Measurements from ENCODE around the gene CITED4.

The CITED4 gene

DNA sequence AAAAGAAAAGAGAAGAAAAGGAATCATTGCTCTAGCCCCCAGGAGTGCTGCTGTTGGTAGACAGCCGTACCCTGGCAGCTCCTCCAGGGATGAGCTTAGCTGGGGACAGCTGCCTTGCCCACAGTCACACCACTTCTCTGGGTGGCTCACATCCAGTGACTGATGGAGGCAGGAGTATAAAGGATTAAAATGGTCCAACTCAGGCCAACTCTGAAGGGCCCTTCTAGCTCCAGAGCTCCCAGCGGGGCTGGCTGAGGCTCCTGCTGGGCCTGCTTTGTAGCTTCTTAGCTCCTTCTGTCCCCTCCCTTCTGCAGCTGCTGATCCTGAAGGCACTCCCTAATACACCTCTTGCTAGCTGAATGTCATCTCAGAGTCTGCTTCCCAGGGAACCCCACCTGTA lies 4.4 kb downstream of the CITED4 start:
- H3K4me3 ChIP-seq (ENCODE audit: low read length) = no peak overlapping the region
- no peak for DNase-seq (ENCODE audit: low read depth, low spot score)

DNA sequence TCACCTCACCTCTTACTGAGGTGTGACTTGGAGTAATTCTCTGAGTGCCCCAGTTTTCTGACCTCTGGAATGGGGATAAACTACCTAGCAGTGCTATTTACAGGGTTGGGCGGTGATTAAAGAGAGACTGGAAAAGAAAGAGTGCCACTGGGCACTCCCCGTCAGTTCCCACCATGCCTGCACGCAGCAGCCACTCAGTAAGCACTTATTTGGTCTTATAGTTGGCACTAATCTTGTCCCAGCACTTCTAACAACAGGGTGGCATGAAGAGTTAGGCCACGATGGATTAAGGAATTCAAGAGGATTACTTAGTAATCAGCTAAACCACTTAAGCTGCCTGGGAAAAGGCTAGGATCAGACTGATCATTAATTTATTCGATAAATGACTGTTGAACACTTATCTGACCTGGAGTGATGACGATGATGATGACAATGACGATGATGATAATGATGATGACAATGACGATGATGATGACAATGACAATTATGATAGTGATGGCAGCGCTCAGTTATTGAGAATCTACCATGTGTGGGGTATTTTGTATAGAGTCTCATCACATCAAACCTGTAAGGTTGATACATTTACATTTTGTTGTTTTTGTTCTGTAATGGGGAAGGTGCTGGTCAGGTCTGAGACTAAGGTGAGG lies 5.4 kb downstream of the CITED4 start:
- H3K4me3 ChIP-seq (ENCODE audit: low read length) = no peak overlapping the region
- no peak for DNase-seq (ENCODE audit: low read depth, low spot score)

DNA sequence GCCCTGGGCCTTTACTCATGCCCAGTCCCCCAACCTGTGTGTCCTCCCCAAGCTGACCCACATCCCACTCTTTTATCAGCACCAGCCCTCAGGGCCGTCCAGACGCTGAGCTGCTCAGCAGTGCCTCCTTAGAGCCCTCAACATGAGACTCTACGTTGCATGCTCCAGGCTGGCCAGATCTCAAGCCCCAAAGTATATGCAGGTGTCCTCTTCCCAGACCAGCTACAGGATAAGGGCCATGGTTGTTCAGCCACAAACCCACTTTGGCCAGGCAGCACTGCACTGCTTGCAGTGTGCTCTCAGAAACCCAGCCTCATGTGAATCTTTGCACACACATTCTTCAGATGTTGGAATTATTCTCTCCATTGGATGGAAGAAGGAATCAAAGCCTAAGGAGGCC lies 6.0 kb downstream of the CITED4 start:
- H3K4me3 ChIP-seq (ENCODE audit: low read length) = no peak overlapping the region
- no peak for DNase-seq (ENCODE audit: low read depth, low spot score)

DNA sequence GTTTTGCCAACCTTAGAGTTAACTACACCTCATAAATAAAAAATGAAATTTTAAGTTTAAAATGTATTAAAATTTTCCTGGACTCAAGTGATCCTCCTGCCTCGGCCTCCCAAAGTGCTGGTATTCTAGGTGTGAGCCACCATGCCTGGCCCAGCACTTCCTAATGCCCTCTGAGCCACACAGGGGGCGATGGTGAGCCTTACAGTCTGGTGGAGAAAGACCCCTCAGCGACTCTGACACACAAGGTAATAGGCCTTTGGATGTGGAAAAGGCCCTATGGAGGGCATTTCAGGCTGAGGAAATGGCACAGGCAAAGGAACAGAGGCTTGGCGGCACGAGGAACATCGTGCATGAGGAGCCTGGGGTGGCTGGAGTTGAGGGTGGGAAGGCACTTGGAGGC lies 6.7 kb downstream of the CITED4 start:
- DNase-seq (ENCODE audit: low read depth, low spot score) = no peak
- no peak overlapping the region for H3K4me3 ChIP-seq (ENCODE audit: low read length)

DNA sequence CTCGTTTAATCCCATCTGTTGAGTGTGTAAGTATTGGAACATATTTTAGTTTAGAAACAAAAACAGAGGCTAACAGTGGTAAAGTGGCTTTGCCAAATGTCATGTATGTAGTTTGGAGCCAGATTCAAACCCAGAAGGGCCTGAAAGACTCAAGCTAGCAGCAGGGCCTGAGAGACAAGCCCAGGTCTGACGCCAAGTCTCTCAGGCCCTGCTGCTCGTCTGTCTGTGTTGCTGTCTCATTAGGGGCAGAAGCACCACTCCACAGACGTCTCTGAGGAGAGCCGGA lies 8.3 kb downstream of the CITED4 start:
- H3K4me3 ChIP-seq (ENCODE audit: low read length) = no peak overlapping the region
- no peak for DNase-seq (ENCODE audit: low read depth, low spot score)

DNA sequence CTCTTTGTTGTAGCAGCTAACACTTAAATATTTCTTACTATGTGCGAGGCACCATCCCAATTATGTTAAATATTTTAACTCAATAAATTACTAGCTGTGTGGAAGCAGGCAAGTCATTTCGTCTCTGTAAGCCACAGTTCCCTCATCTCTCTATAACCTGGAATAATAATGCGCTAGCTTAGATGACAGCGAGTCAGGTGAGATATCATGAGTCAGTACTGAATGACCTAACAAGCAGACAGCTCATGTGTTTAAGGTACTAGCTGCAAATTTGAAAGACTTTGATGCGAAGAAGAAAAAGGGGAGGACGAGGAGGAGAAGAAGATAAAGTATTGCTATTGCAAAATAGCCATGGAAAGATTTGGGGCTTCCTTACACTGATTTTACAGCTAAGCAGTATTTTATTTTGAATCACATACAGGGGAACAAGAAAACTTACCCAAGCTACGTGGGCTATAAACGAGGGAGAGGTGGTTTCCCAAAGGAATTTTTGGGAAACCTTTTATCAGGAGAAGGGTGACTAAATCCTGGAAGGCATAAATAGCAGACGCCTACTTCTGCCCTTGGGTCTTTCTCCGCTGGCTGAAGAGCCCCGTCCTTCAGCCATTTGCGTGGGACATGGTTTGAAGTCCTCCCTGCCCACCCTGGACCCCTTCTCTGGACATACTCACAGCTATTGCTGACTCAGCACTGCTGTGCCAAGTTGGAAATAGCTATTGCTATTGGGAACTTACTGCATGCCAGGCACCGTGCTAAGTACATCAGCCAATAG lies 8.9 kb downstream of the CITED4 start:
- DNase-seq (ENCODE audit: low read depth, low spot score) = no peak
- H3K4me3 ChIP-seq (ENCODE audit: low read length) = no peak overlapping the region

DNA sequence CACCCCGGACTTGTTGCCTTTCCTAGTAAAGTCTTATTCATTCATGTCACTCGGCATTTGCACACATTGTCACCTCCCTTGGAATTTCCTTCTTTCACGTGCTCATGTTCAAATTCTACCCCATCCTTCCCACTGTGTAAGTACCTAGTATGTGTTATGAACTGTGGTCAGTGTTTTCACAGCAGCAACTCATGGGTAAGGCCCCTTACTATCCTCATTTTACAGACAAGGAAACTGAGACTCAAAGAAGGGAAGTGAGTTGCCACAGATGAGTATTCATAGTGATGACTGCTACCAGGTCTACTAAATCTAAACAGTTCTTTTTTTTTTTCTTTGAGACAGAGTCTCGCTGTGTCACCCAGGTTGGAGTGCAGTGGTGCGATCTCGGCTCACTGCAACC lies 10.5 kb downstream of the CITED4 start:
- no peak overlapping the region for H3K4me3 ChIP-seq (ENCODE audit: low read length)
- DNase-seq (ENCODE audit: low read depth, low spot score) = no peak

DNA sequence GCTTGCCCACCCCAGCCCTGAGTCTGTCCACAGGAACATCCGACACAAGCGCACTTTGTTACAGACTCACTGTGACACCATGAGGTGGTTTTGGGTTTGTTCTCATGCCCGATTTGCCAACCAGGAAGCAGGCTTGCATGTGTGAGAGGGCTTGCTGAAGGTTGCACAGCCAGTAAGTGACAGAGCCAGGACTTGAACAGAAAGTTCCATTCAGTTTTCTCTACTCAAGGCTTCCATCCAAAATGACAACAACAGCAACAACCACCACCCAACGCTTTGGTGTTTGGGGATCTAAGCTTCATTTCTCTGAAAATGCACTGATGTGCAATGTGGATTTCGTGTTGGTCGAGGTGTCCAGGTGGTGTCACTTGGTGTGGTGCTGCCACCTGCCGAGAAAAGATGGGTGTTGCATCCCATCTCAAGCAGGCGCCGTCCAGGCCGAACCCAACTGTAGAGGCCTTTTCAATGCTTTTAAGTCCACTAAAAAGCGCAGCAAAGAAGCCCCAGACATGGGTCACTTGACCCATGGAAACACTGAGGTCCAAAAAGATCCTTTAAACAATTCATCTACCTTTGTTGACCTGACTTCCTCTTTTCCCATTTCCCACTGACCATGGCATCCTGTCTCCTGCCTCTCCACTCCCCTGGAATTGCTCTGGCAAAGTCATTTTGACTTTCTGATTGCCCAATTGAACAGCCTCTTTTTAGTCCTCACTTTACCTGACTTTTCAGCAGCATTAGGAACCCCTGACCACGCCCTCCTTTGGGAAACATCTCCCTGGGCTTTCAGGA lies 12.2 kb downstream of the CITED4 start:
- H3K4me3 ChIP-seq (ENCODE audit: low read length) = no peak overlapping the region
- peak; percentile 59 for DNase-seq (ENCODE audit: low read depth, low spot score)

DNA sequence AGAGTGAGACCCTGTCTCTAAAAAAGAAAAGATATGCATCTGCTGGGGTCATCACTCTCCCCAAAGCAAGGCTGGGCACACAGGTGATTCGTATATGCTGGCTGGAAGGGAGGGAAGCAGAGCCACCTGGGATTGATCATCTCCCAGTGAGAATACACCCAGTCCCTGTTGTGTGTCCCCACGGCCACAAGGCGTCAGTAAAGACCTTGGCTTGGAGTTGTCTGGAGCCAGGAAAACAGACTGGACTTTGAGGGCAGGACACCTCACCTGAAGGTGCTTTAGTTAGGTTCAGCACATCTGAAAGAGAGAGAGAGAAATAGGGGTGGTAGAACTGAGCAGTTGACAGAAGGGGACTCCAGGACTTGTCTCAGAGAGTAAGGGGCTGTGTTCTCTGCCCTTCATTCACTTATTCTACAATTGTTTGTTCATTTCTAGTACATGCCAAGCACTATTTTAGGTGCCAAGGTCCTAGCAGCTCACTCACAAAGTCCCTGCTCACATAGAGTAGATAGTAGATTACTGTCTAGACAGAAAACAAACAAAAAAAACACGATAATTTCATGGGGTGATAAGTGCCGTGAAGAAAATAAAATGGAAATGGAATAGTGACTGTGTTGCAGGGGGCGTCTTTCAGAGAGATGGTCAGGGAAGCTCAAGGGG lies 13.5 kb downstream of the CITED4 start:
- H3K4me3 ChIP-seq (ENCODE audit: low read length) = no peak overlapping the region
- no peak for DNase-seq (ENCODE audit: low read depth, low spot score)

DNA sequence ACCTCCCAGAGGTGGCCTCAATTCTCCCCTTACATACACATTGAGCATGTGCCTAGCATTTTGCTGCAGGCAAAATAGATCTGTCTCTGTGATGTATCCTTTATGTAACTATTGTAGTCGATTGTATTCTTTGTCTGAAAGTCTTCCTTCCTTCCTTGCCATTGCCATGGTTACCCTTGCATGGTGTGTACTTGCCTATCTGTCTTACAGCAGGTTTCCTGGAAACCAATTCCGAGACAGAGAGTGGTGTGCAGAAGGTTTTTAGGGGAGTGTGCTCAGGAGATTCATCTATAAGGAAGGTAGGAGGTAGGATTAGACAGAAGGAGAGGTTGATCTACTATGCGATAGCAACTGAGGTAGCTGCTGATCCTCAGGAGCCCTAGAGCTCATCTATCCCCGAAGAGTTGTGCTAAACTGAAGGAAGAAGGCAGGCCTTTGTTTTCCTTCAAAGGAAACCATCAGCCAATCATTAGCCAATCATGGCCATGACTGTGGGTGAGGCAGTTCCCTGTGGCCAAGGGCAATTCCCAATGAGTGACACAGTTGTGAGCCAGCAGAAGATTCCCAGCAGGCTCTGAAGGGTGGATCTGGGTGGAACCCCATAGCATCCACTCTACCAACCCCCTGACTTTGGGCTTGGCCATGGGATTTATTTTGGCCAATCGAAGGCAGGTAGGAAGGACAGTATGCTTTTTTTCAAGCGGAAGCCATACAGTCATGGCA lies 15.0 kb downstream of the CITED4 start:
- H3K4me3 ChIP-seq (ENCODE audit: low read length) = no peak overlapping the region
- no peak for DNase-seq (ENCODE audit: low read depth, low spot score)

DNA sequence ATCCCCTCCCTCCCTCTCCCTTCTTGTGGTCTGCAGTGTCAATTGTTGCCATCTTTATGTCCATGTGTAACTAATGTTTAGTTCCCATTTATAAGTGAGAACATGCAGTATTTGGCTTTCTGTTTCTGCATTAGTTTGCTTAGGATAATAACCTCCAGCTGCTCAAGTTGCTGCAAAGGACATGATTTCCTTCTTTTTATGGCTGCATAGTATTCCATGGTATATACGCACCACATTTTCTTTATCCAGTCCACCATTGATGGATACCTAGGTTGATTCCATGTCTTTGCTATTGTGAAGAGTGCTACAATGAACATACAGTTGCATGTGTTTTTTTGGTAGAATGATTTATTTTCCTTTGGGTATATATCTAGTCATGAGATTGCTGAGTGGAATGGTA lies 16.3 kb downstream of the CITED4 start:
- no peak for DNase-seq (ENCODE audit: low read depth, low spot score)
- H3K4me3 ChIP-seq (ENCODE audit: low read length) = no peak overlapping the region

DNA sequence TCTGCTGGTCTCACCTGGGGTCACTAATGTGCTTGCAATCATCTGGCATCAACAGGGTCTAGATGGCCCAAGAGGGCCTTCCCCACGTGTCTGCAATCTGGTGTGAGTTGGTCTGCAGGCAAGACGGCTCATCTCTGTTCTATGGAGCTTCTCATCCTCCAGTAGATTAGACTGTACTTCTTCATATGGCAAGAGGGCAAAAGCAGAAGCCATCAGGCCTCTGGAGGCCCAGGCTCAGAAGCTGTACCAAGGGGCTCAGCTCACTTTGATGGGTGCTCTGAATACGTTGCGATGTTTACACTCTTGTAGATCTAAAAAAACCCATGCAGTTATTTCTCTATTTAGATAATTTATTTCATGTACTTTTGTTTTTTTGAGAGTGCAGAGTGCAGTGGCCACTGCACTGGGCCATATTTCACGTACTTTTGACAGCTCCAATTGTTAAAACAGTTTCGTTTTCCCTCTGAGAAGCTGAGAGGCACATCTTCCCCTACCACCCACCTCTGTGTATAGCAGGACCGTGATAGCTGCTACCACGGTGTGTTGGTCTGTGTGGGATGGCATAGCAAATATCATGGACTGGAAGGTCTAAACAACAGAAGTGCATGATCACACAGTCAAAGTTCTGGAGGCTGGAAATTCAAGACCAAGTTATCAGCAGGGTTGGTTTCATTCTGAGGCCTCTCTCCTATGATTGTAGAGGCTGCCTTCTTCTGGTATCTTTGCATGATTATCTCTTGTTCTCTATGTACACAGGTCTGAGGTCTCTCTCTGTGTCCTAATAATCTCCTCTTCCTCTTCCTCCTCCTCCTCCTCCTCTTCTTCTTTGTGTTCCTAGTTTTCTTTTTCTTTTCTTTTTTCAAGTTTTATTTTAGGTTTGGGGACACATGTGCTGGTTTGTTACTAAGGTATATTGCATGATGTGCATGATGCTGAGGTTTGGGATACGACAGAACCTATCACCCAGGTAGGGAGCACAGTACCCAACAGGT lies 17.0 kb downstream of the CITED4 start:
- no peak overlapping the region for H3K4me3 ChIP-seq (ENCODE audit: low read length)
- no peak for DNase-seq (ENCODE audit: low read depth, low spot score)

DNA sequence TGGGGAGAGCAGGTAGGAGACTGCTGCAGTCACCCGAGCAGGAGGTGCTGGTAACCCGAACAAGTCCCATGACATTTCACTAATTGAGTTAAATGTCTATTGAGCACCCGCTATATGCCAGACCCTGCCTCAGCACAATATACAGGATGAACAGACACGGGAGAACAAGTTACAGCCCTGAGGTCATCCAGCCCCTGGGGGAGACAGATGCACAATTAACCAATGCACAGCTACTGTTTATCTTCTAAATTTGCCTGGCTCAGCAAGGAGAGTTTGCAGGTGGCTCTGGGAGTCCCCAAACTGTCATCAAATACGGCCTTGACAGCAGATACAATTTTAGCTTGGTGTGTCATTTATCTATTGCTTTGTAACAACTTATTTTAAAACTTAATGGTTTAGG lies 18.1 kb downstream of the CITED4 start:
- DNase-seq (ENCODE audit: low read depth, low spot score) = no peak
- H3K4me3 ChIP-seq (ENCODE audit: low read length) = no peak overlapping the region

DNA sequence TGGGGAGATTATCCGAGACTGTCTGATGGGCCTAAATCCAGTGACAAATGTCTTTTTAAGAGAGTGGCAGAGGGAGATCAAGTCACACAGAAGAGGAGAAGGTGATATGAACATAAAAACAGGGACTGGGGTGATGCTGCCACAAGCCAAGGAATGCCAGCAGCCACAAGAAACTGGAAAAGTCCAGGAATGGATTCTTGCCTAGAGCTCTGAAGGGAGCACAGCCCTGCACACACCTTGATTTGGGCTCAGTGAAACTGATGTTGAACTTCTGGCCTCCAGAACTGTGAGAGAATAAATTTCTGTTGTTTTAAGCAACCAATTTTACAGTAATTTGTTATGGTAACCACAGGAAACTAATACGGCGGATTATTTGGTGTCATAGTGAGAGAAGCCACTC lies 19.5 kb downstream of the CITED4 start:
- DNase-seq (ENCODE audit: low read depth, low spot score) = no peak
- no peak overlapping the region for H3K4me3 ChIP-seq (ENCODE audit: low read length)

DNA sequence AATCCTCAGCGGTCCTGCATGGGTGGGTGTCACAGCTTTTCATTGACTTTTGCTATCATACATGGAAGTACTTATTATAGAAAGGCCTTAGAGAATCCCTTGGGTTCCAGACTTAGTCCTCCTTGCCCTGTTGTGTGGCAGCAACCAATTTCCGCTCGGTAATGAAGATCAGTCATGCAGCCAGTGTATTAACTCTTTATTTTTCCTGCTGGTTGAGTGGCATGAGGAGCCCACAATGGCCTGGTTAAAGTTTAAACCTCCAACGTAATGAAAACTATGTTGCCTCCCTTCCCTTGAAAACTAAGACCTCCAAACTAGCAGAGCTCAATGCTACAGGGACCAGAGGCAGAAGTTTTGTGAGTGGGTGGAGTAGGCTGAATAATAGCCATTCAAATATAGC lies 20.0 kb downstream of the CITED4 start:
- no peak overlapping the region for H3K4me3 ChIP-seq (ENCODE audit: low read length)
- DNase-seq (ENCODE audit: low read depth, low spot score) = no peak

DNA sequence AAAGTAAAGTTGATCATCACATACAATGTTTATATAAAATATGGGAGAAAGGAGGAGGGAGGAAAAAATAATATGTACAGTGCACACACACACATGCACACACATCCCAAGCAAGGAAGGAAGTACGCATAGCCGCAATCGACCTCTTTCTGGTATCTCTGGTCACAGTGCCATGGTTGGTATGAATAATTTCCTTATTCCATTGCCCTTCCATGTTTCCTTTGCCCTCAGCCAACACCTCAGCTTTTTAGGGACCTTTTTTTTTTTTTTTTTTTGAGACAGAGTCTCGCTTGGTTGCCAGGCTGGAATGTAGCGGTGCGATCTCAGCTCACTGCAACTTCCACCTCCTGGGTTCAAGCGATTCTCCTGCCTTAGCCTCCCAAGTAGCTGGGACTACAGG lies 20.6 kb downstream of the CITED4 start:
- DNase-seq (ENCODE audit: low read depth, low spot score) = no peak
- no peak overlapping the region for H3K4me3 ChIP-seq (ENCODE audit: low read length)

DNA sequence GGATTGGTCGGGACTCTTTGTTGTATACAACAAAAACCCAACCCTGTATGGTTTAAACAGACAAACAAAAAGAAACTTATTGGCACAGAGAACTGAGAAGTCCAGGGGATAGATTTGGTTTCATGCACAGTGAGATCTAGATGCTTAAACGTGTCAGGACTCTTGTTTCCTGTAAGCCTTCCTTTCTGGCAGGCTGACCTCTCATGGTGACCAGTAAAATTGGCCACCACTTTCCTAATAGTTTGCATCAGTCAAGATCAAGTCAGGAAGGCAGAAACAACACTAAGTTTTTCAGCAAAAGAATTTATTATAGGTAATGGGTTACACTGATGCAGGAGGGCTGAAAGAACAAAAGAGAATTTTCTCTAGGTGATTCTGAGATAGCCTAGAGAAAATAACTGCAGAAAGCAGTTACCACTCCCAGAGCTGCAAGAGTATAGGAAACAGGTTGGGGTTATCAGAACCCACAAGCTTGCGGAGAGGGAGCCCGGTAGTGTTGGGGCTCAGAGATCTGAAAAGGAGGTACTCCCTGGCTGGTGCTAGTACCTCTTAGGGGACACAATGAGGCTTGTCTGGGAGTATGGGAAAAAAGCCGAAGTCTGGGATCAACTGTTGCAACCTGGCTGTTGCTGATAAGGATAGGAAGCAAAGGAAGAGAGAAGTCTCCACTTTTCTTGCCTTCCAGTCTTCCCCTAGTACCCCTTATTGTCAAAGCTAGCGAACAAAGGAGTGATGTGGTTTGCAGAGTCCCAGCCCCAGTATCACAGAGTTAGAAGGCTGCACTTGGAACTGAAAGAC lies 21.4 kb downstream of the CITED4 start:
- H3K4me3 ChIP-seq (ENCODE audit: low read length) = no peak overlapping the region
- peak; percentile 29 for DNase-seq (ENCODE audit: low read depth, low spot score)

DNA sequence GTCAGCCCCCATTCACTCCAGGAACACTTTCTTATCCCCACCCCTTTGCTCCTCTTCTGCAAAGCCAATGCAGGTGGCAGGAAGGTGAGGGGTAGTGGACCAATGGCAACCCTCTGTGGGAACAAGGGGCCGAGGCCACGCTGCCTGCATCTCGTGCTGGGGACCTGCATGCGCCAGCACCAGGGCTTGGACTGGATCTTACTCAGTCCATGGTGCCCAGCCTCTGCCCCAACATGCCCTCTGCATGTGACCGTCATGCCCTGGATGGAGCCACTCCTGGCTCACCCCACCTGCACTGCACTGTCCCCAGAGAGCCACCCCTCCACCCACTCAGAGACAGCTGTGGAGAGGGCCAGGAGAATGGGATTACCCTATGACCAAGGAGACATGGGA lies 22.2 kb downstream of the CITED4 start:
- no peak for DNase-seq (ENCODE audit: low read depth, low spot score)
- H3K4me3 ChIP-seq (ENCODE audit: low read length) = no peak overlapping the region
